Tibial artery (tissue), 4 donors: ENCODE data around the gene ATP2B2.

Source experiments
- DNase-seq, 2 donors: peaks; one replicate each; pipeline ENCODE4 v3.0.0-alpha.2; 2019
- H3K27ac ChIP-seq, 2 donors: fragments of 200-600 bp; sonication (generic) in 1 of 2; 1 replicate in 1 of 2; 2 replicates in 1 of 2; pipeline ENCODE4 v1.5.1; 2018 to 2019; ENCODE audit warnings: mild to moderate bottlenecking in 1 of 2
- H3K27me3 ChIP-seq, 2 donors: fragments of 200-600 bp; sonication (generic) in 1 of 2; one replicate each; pipeline versions ENCODE4 v1.5.1 to v1.6.0; 2016 to 2019
- H3K36me3 ChIP-seq, 3 donors: fragments of 200-600 bp; sonication (generic) in 2 of 3; one replicate each; pipeline ENCODE4 v1.5.1; 2016 to 2019; ENCODE audit warnings: mild to moderate bottlenecking in 2 of 3
- H3K4me1 ChIP-seq, 4 donors: fragments of 200-600 bp; sonication (generic) in 2 of 4; 1 replicate in 3 of 4; 2 replicates in 1 of 4; pipeline ENCODE4 v1.5.1; 2016 to 2019
- H3K4me3 ChIP-seq, 2 donors: fragments of 200-600 bp; sonication (generic) in 1 of 2; 1 replicate in 1 of 2; 2 replicates in 1 of 2; pipeline ENCODE4 v1.5.1; 2018 to 2019; ENCODE audit warnings: mild to moderate bottlenecking in 2 of 2
- H3K9me3 ChIP-seq, 3 donors: fragments of 200-600 bp; sonication (generic) in 1 of 3; one replicate each; pipeline ENCODE4 v1.5.1; 2016 to 2019
- CTCF ChIP-seq, 2 experiments: fragments of 200-600 bp in 1 of 2; fragments of 450-650 bp in 1 of 2; IDR thresholded peaks; one replicate each; pipeline ENCODE4 v1.5.1; 2017 to 2019; ENCODE audit warnings: antibody characterized with exemption in 2 of 2, mild to moderate bottlenecking in 1 of 2, moderate library complexity in 1 of 2
- intact Hi-C: fragments of 100-400 bp; cut with DNase I; formaldehyde crosslinking; loops from one replicate; pipeline ENCODE4 v1.15.0; 2023; ENCODE audit warnings: low total_unique reads

Gene ATP2B2

GRCh38 chr3:10344147-10344943, 161.0 kb downstream of the ATP2B2 start:
- no peaks in the 10 kb centered on the region for H3K9me3 ChIP-seq
- intact Hi-C loops = loop anchor here (5.0 kb wide), 1 partner anchor 393 kb away; no protein-coding TSS in a partner anchor
- no peaks in the 10 kb centered on the region for H3K36me3 ChIP-seq
- no peaks in the 10 kb centered on the region for H3K4me1 ChIP-seq
- peak; percentile 67 to 88 for TF ChIP-seq CTCF (IDR thresholded peaks at IDR 0.05)
- H3K27ac ChIP-seq = no peak overlapping the region
- DNase-seq = no peak
- H3K4me3 ChIP-seq = no peak overlapping the region
- H3K27me3 ChIP-seq = peaks cover 0 to 12% of the 10 kb centered on the region in 2 donors

DNA sequence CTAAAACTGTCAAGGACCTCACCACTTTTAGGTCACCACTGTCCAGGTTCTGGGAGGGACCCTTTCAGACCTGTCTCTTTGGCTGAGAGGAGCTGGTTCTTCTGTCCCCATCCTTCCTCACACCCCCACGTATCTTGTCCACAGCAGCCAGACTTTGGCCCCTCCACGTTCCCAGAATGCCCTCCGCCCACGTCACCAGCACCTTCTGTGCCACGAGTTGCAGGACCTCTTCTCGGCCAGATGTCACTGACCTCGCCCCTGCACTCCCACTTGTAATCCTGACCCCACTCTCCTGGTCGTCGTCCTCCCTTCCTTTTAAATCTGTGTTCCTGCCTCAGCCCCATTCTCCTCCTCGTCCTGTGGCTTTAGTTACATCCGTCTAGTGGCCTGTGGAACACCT, 161.9 kb downstream of the ATP2B2 start:
- no peak overlapping the region for H3K4me3 ChIP-seq
- no peaks in the 10 kb centered on the region for H3K36me3 ChIP-seq
- no peak overlapping the region for H3K27ac ChIP-seq
- intact Hi-C loops = loop anchor here (5.0 kb wide), 1 partner anchor 394 kb away; no protein-coding TSS in a partner anchor
- no peak for DNase-seq
- TF ChIP-seq CTCF (IDR thresholded peaks at IDR 0.05) = no peak
- no peaks in the 10 kb centered on the region for H3K4me1 ChIP-seq
- peaks cover 0 to 12% of the 10 kb centered on the region in 2 donors for H3K27me3 ChIP-seq
- no peaks in the 10 kb centered on the region for H3K9me3 ChIP-seq

DNA sequence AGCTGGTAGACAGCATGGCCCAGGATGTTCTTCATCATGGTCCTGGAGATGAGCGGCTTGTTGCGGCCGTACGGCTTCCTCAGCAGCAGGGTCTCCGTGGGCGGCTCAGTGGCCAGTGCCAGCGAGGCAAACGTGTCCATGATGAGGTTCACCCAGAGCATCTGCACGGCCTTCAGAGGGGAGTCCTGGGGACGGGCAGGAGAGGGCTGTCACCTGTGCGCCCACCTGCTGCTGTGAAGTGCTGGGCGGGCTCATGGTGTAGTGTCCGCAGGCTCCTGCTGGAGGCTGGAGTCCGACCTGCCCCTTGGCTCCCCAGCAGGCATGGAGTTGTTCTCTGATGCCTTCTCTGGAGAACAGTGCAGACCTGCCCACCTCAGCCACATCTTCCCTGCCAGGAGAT, 162.6 kb downstream of the ATP2B2 start:
- Histone ChIP-seq H3K36me3 (no peaks in the 10 kb centered on the region), H3K4me1 (no peaks in the 10 kb centered on the region), H3K27ac (no peak overlapping the region), H3K9me3 (no peaks in the 10 kb centered on the region), H3K27me3 (peaks cover 0 to 12% of the 10 kb centered on the region in 2 donors), H3K4me3 (no peak overlapping the region)
- TF ChIP-seq CTCF (IDR thresholded peaks at IDR 0.05) = no peak
- intact Hi-C loops = loop anchor here (5.0 kb wide), 1 partner anchor 395 kb away; no protein-coding TSS in a partner anchor
- no peak for DNase-seq

- H3K4me1 ChIP-seq = no peaks in the 10 kb centered on the region
- intact Hi-C loops = loop anchor here (5.0 kb wide), 1 partner anchor 395 kb away; no protein-coding TSS in a partner anchor
- no peaks in the 10 kb centered on the region for H3K36me3 ChIP-seq
- no peak for DNase-seq
- no peak overlapping the region for H3K4me3 ChIP-seq
- no peaks in the 10 kb centered on the region for H3K9me3 ChIP-seq
- peaks cover 0 to 12% of the 10 kb centered on the region in 2 donors for H3K27me3 ChIP-seq
- H3K27ac ChIP-seq = no peak overlapping the region
- no peak for TF ChIP-seq CTCF (IDR thresholded peaks at IDR 0.05)
Measured at GRCh38 chr3:10341901-10342398, 163.4 kb downstream of the ATP2B2 start.

DNA sequence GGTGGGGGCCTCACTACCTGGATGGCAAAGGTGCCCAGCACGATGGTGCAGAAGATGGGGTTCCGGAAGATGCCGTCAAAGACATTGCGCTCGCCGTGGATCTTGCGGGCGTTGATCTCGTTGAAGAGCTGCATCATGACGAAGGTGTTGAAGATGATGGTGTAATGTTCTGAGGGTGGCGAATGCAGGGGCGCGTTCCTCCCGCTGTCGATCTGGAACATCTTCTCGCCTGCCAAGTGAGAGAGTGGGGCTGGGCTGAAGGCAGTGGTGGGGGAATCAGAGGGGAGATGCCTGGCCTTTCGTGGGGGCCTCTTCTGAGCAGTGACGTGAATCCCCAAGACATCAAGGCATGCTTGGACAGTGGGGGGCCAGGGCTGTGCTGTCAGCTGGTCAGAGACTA, 164.9 kb downstream of the ATP2B2 start:
- no peak for TF ChIP-seq CTCF (IDR thresholded peaks at IDR 0.05)
- peaks cover 0 to 20% of the 10 kb centered on the region in 2 donors for H3K27me3 ChIP-seq
- no peak overlapping the region for H3K27ac ChIP-seq
- no peak overlapping the region for H3K4me3 ChIP-seq
- H3K4me1 ChIP-seq = no peaks in the 10 kb centered on the region
- no peaks in the 10 kb centered on the region for H3K36me3 ChIP-seq
- no peaks in the 10 kb centered on the region for H3K9me3 ChIP-seq
- intact Hi-C loops = loop anchor here (5.0 kb wide), 1 partner anchor 397 kb away; no protein-coding TSS in a partner anchor
- DNase-seq = no peak
